K562 (cell line): Measurements from ENCODE around the gene CLDN5. TPM values are rescaled to one million over a fixed set of nuclear protein-coding genes. Genes with fewer than 3 reads are reported as not detected.
A peak's percentile ranks its signal among the peaks of the same experiment; 100 is the strongest.

Experiments
- ATF1 ChIP-seq, 2 experiments: fragments of 450-650 bp in 1 of 2; IDR thresholded peaks; 2 replicates each; pipeline ENCODE4 v1.6.1; 2016; ENCODE audit warnings: missing compliant biosample characterization in 1 of 2, missing genetic modification characterization in 1 of 2
- POLR2A ChIP-seq: fragments of 450-650 bp; conservative IDR thresholded peaks from 2 replicates; pipeline ENCODE4 v1.6.1; 2016
- polyA plus RNA-seq, 8 experiments: library from polyadenylated mRNA; depleted of rRNA in 4 of 8; stranded (reverse) in 5 of 8; unstranded in 3 of 8; fragments of >200 nt; fragmentation: Nextera tagmentation in 2 of 8; fragmentation: Illumina TruSeq in 1 of 8; extraction: Ambion mirVana in 2 of 8; extraction: Trizol in 1 of 8; gene quantifications; 2 replicates each; pipeline versions ENCODE4 v1.2.1 to v1.2.3, GENCODE V29; 2011 to 2014; ENCODE audit warnings: inconsistent platforms in 1 of 8, missing spikeins in 1 of 8
- total RNA-seq, 7 experiments: library from RNA; depleted of rRNA in 6 of 7; stranded (reverse); fragments of >200 nt in 6 of 7; fragmentation: Illumina TruSeq in 2 of 7; extraction: Trizol in 2 of 7; gene quantifications; 2 replicates each; pipeline versions ENCODE4 v1.2.1 to v1.2.3, GENCODE V29; 2011 to 2021; ENCODE audit warnings: low replicate concordance in 1 of 7
- TF ChIP-seq, protein P1 (sequence below): fragments of 250-450 bp; sonication (Bioruptor Pico); IDR thresholded peaks from 2 replicates; pipeline ENCODE4 v1.8.0; 2021; ENCODE audit warnings: moderate library complexity, mild to moderate bottlenecking, inconsistent platforms
- TF ChIP-seq, protein P2 (sequence below): fragments of 450-650 bp; formaldehyde crosslinking; IDR thresholded peaks from 2 replicates; pipeline ENCODE4 v1.4.0; 2022; ENCODE audit warnings: missing genetic modification characterization
- TF ChIP-seq, protein P3 (sequence below): fragments of 450-650 bp; formaldehyde crosslinking; IDR thresholded peaks from 2 replicates; pipeline ENCODE4 v1.4.0; 2022; ENCODE audit warnings: missing genetic modification characterization
- TF ChIP-seq, protein P4 (sequence below): fragments of 250-450 bp; sonication (Bioruptor Pico); IDR thresholded peaks from 2 replicates; pipeline ENCODE4 v1.9.0; 2021; ENCODE audit warnings: mild to moderate bottlenecking, inconsistent platforms
- TF ChIP-seq, protein P5 (sequence below): fragments of 200-600 bp; sonication (generic); IDR thresholded peaks from one replicate; pipeline ENCODE4 v1.6.1; 2012; ENCODE audit warnings: mild to moderate bottlenecking, low read depth, low read length, inconsistent platforms

CLDN5 gene
- total and polyA plus RNA-seq, 9 of the 15 experiments (the other 6 are each of a cell fraction or from before 2014, with no cell fraction given): 0.20 TPM; not detected in 8

DNA sequence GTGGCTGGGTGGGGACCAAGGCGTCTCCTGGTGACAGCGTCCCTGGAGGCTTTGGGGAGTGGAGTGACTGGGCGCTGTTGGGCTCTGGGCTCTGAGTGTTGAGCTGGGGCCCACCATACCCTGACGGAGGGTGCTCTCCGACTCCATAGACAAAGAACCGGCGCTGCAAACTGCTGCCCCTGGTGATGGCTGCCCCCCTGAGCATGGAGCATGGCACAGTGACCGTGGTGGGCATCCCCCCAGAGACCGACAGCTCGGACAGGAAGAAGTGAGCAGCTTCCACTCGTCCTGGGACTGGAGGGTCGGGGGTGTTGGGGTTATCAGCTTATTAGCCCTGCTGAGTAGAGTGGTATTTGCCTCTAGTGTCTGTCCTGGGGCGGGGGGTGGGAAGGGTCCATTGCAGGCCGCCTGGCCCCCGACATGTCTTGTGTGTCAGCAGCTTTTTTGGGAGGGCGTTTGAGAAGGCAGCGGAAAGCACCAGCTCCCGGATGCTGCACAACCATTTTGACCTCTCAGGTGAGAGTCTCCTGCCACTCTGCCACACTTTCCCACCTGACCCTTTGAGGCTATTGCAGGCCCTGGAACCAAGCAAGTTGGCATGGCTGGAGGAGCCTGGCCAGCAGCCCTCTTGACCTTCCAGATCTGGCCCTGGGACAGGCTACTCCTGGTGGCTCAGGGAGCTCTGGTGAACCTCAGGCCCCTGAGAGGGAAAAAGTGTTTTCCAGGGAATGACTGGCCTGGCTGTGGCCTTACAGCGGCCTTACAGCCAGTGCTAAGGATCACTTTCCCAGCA is 7.6 kb downstream of the CLDN5 start (continued):
- TF ChIP-seq, protein P1, sequence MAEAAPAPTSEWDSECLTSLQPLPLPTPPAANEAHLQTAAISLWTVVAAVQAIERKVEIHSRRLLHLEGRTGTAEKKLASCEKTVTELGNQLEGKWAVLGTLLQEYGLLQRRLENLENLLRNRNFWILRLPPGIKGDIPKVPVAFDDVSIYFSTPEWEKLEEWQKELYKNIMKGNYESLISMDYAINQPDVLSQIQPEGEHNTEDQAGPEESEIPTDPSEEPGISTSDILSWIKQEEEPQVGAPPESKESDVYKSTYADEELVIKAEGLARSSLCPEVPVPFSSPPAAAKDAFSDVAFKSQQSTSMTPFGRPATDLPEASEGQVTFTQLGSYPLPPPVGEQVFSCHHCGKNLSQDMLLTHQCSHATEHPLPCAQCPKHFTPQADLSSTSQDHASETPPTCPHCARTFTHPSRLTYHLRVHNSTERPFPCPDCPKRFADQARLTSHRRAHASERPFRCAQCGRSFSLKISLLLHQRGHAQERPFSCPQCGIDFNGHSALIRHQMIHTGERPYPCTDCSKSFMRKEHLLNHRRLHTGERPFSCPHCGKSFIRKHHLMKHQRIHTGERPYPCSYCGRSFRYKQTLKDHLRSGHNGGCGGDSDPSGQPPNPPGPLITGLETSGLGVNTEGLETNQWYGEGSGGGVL (CRISPR knock-in tag): no peak
- TF ChIP-seq, protein P2, sequence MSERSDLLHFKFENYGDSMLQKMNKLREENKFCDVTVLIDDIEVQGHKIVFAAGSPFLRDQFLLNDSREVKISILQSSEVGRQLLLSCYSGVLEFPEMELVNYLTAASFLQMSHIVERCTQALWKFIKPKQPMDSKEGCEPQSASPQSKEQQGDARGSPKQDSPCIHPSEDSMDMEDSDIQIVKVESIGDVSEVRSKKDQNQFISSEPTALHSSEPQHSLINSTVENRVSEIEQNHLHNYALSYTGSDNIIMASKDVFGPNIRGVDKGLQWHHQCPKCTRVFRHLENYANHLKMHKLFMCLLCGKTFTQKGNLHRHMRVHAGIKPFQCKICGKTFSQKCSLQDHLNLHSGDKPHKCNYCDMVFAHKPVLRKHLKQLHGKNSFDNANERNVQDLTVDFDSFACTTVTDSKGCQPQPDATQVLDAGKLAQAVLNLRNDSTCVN (CRISPR knock-in tag): no peak
- peak; percentile 22; the same call in 1 of the 2 replicates for TF ChIP-seq POLR2A
- TF ChIP-seq, protein P3, sequence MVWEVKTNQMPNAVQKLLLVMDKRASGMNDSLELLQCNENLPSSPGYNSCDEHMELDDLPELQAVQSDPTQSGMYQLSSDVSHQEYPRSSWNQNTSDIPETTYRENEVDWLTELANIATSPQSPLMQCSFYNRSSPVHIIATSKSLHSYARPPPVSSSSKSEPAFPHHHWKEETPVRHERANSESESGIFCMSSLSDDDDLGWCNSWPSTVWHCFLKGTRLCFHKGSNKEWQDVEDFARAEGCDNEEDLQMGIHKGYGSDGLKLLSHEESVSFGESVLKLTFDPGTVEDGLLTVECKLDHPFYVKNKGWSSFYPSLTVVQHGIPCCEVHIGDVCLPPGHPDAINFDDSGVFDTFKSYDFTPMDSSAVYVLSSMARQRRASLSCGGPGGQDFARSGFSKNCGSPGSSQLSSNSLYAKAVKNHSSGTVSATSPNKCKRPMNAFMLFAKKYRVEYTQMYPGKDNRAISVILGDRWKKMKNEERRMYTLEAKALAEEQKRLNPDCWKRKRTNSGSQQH (CRISPR knock-in tag): no peak
- TF ChIP-seq ATF1 (CRISPR knock-in tag; IDR thresholded peaks at IDR 0.05): 0 out of 2 replicates have a peak, but pooled peaks have one; percentile 6
- no peak for TF ChIP-seq ATF1 (tag; IDR thresholded peaks at IDR 0.05)
- TF ChIP-seq, protein P4, sequence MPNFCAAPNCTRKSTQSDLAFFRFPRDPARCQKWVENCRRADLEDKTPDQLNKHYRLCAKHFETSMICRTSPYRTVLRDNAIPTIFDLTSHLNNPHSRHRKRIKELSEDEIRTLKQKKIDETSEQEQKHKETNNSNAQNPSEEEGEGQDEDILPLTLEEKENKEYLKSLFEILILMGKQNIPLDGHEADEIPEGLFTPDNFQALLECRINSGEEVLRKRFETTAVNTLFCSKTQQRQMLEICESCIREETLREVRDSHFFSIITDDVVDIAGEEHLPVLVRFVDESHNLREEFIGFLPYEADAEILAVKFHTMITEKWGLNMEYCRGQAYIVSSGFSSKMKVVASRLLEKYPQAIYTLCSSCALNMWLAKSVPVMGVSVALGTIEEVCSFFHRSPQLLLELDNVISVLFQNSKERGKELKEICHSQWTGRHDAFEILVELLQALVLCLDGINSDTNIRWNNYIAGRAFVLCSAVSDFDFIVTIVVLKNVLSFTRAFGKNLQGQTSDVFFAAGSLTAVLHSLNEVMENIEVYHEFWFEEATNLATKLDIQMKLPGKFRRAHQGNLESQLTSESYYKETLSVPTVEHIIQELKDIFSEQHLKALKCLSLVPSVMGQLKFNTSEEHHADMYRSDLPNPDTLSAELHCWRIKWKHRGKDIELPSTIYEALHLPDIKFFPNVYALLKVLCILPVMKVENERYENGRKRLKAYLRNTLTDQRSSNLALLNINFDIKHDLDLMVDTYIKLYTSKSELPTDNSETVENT (CRISPR knock-in tag): 0 out of 2 replicates have a peak, but pooled peaks have one; percentile 15
- TF ChIP-seq, protein P5, sequence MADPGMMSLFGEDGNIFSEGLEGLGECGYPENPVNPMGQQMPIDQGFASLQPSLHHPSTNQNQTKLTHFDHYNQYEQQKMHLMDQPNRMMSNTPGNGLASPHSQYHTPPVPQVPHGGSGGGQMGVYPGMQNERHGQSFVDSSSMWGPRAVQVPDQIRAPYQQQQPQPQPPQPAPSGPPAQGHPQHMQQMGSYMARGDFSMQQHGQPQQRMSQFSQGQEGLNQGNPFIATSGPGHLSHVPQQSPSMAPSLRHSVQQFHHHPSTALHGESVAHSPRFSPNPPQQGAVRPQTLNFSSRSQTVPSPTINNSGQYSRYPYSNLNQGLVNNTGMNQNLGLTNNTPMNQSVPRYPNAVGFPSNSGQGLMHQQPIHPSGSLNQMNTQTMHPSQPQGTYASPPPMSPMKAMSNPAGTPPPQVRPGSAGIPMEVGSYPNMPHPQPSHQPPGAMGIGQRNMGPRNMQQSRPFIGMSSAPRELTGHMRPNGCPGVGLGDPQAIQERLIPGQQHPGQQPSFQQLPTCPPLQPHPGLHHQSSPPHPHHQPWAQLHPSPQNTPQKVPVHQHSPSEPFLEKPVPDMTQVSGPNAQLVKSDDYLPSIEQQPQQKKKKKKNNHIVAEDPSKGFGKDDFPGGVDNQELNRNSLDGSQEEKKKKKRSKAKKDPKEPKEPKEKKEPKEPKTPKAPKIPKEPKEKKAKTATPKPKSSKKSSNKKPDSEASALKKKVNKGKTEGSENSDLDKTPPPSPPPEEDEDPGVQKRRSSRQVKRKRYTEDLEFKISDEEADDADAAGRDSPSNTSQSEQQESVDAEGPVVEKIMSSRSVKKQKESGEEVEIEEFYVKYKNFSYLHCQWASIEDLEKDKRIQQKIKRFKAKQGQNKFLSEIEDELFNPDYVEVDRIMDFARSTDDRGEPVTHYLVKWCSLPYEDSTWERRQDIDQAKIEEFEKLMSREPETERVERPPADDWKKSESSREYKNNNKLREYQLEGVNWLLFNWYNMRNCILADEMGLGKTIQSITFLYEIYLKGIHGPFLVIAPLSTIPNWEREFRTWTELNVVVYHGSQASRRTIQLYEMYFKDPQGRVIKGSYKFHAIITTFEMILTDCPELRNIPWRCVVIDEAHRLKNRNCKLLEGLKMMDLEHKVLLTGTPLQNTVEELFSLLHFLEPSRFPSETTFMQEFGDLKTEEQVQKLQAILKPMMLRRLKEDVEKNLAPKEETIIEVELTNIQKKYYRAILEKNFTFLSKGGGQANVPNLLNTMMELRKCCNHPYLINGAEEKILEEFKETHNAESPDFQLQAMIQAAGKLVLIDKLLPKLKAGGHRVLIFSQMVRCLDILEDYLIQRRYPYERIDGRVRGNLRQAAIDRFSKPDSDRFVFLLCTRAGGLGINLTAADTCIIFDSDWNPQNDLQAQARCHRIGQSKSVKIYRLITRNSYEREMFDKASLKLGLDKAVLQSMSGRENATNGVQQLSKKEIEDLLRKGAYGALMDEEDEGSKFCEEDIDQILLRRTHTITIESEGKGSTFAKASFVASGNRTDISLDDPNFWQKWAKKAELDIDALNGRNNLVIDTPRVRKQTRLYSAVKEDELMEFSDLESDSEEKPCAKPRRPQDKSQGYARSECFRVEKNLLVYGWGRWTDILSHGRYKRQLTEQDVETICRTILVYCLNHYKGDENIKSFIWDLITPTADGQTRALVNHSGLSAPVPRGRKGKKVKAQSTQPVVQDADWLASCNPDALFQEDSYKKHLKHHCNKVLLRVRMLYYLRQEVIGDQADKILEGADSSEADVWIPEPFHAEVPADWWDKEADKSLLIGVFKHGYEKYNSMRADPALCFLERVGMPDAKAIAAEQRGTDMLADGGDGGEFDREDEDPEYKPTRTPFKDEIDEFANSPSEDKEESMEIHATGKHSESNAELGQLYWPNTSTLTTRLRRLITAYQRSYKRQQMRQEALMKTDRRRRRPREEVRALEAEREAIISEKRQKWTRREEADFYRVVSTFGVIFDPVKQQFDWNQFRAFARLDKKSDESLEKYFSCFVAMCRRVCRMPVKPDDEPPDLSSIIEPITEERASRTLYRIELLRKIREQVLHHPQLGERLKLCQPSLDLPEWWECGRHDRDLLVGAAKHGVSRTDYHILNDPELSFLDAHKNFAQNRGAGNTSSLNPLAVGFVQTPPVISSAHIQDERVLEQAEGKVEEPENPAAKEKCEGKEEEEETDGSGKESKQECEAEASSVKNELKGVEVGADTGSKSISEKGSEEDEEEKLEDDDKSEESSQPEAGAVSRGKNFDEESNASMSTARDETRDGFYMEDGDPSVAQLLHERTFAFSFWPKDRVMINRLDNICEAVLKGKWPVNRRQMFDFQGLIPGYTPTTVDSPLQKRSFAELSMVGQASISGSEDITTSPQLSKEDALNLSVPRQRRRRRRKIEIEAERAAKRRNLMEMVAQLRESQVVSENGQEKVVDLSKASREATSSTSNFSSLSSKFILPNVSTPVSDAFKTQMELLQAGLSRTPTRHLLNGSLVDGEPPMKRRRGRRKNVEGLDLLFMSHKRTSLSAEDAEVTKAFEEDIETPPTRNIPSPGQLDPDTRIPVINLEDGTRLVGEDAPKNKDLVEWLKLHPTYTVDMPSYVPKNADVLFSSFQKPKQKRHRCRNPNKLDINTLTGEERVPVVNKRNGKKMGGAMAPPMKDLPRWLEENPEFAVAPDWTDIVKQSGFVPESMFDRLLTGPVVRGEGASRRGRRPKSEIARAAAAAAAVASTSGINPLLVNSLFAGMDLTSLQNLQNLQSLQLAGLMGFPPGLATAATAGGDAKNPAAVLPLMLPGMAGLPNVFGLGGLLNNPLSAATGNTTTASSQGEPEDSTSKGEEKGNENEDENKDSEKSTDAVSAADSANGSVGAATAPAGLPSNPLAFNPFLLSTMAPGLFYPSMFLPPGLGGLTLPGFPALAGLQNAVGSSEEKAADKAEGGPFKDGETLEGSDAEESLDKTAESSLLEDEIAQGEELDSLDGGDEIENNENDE: peak; percentile 43
